Stomach smooth muscle (tissue), 2 donors: ENCODE data around the gene STK40.

Experiments used
- H3K27ac ChIP-seq: one replicate; pipeline ENCODE4 v1.7.0; 2013; ENCODE audit warnings: mild to moderate bottlenecking, low read length, inconsistent platforms
- H3K27me3 ChIP-seq, 2 donors: one replicate each; pipeline ENCODE4 v1.7.0; 2013; ENCODE audit warnings: low read length in 2 of 2; ENCODE audit not compliant: insufficient read depth in 2 of 2, control insufficient read depth in 1 of 2
- H3K36me3 ChIP-seq, 2 donors: one replicate each; pipeline ENCODE4 v1.7.0; 2013; ENCODE audit warnings: low read length in 2 of 2; ENCODE audit not compliant: control insufficient read depth in 2 of 2, insufficient read depth in 2 of 2
- H3K4me1 ChIP-seq: one replicate; pipeline ENCODE4 v1.7.0; 2013; ENCODE audit warnings: low read length; ENCODE audit not compliant: control insufficient read depth, insufficient read depth
- H3K4me3 ChIP-seq, 2 donors: one replicate each; pipeline ENCODE4 v1.7.0; 2013; ENCODE audit warnings: low read length in 2 of 2
- H3K9ac ChIP-seq, 2 donors: one replicate each; pipeline ENCODE4 v1.7.0; 2013; ENCODE audit warnings: low read length in 2 of 2, mild to moderate bottlenecking in 1 of 2
- H3K9me3 ChIP-seq, 2 donors: one replicate each; pipeline ENCODE4 v1.7.0; 2013; ENCODE audit warnings: low read length in 2 of 2; ENCODE audit not compliant: control insufficient read depth in 2 of 2
- donor health status: healthy.
- donor health status: Pancreatic carcinoma.

Gene STK40

GRCh38 chr1:36352910-36353878 lies 32.5 kb downstream of the STK40 start:
- Histone ChIP-seq H3K4me1 (peaks cover 39% of the 10 kb centered on the region), H3K36me3 (peaks cover 39 to 59% of the 10 kb centered on the region in 2 donors), H3K9me3 (no peaks in the 10 kb centered on the region), H3K9ac (no peak overlapping the region), H3K27me3 (no peaks in the 10 kb centered on the region), H3K27ac (no peak overlapping the region), H3K4me3 (no peak overlapping the region)

GRCh38 chr1:36352125-36352909 lies 33.4 kb downstream of the STK40 start:
- H3K4me3 ChIP-seq: no peak overlapping the region
- H3K36me3 ChIP-seq: peaks cover 41 to 57% of the 10 kb centered on the region in 2 donors
- no peaks in the 10 kb centered on the region for H3K27me3 ChIP-seq
- H3K27ac ChIP-seq: peak overlapping the region; percentile 75
- H3K9ac ChIP-seq: no peak overlapping the region
- H3K4me1 ChIP-seq: peaks cover 39% of the 10 kb centered on the region
- H3K9me3 ChIP-seq: no peaks in the 10 kb centered on the region

GRCh38 chr1:36351227-36351977 lies 34.3 kb downstream of the STK40 start:
- H3K27me3 ChIP-seq: no peaks in the 10 kb centered on the region
- H3K9ac ChIP-seq: no peak overlapping the region
- H3K36me3 ChIP-seq: peaks cover 50 to 60% of the 10 kb centered on the region in 2 donors
- H3K27ac ChIP-seq: peak overlapping the region; percentile 75
- H3K4me1 ChIP-seq: peaks cover 39% of the 10 kb centered on the region
- H3K4me3 ChIP-seq: peak overlapping the region in 1 of 2 donors; percentile 49
- no peaks in the 10 kb centered on the region for H3K9me3 ChIP-seq

GRCh38 chr1:36350659-36351226 lies 35.0 kb downstream of the STK40 start:
- peak overlapping the region; percentile 75 for H3K27ac ChIP-seq
- H3K36me3 ChIP-seq: peaks cover 51 to 59% of the 10 kb centered on the region in 2 donors
- H3K9ac ChIP-seq: no peak overlapping the region
- H3K27me3 ChIP-seq: no peaks in the 10 kb centered on the region
- H3K4me1 ChIP-seq: peaks cover 39% of the 10 kb centered on the region
- no peaks in the 10 kb centered on the region for H3K9me3 ChIP-seq
- H3K4me3 ChIP-seq: peak overlapping the region in 1 of 2 donors; percentile 49

GRCh38 chr1:36349839-36350238 lies 35.9 kb downstream of the STK40 start:
- H3K36me3 ChIP-seq: peaks cover 54 to 59% of the 10 kb centered on the region in 2 donors
- peak overlapping the region; percentile 75 for H3K27ac ChIP-seq
- H3K4me3 ChIP-seq: peak overlapping the region in 1 of 2 donors; percentile 8
- no peaks in the 10 kb centered on the region for H3K9me3 ChIP-seq
- H3K4me1 ChIP-seq: peaks cover 39% of the 10 kb centered on the region
- H3K9ac ChIP-seq: peak overlapping the region in 1 of 2 donors; percentile 2
- no peaks in the 10 kb centered on the region for H3K27me3 ChIP-seq

- H3K9ac ChIP-seq: no peak overlapping the region
- no peaks in the 10 kb centered on the region for H3K27me3 ChIP-seq
- no peak overlapping the region for H3K27ac ChIP-seq
- H3K9me3 ChIP-seq: no peaks in the 10 kb centered on the region
- no peak overlapping the region for H3K4me3 ChIP-seq
- H3K36me3 ChIP-seq: peaks cover 53 to 54% of the 10 kb centered on the region in 2 donors
- peaks cover 39% of the 10 kb centered on the region for H3K4me1 ChIP-seq
Observed at GRCh38 chr1:36349241-36349671, 36.5 kb downstream of the STK40 start.

GRCh38 chr1:36346741-36347370 lies 38.9 kb downstream of the STK40 start:
- no peaks in the 10 kb centered on the region for H3K9me3 ChIP-seq
- peaks cover 48 to 54% of the 10 kb centered on the region in 2 donors for H3K36me3 ChIP-seq
- no peaks in the 10 kb centered on the region for H3K27me3 ChIP-seq
- peaks cover 35% of the 10 kb centered on the region for H3K4me1 ChIP-seq
- H3K27ac ChIP-seq: no peak overlapping the region
- H3K4me3 ChIP-seq: no peak overlapping the region
- no peak overlapping the region for H3K9ac ChIP-seq

GRCh38 chr1:36345353-36345752 lies 40.4 kb downstream of the STK40 start:
- no peaks in the 10 kb centered on the region for H3K27me3 ChIP-seq
- peaks cover 53 to 58% of the 10 kb centered on the region in 2 donors for H3K36me3 ChIP-seq
- peaks cover 20% of the 10 kb centered on the region for H3K4me1 ChIP-seq
- H3K9ac ChIP-seq: no peak overlapping the region
- no peak overlapping the region for H3K4me3 ChIP-seq
- no peak overlapping the region for H3K27ac ChIP-seq
- H3K9me3 ChIP-seq: no peaks in the 10 kb centered on the region

- no peaks in the 10 kb centered on the region for H3K9me3 ChIP-seq
- no peak overlapping the region for H3K27ac ChIP-seq
- H3K27me3 ChIP-seq: no peaks in the 10 kb centered on the region
- no peak overlapping the region for H3K4me3 ChIP-seq
- peaks cover 12% of the 10 kb centered on the region for H3K4me1 ChIP-seq
- H3K36me3 ChIP-seq: peaks cover 53 to 59% of the 10 kb centered on the region in 2 donors
- H3K9ac ChIP-seq: no peak overlapping the region
Observed at GRCh38 chr1:36344395-36344680, 41.4 kb downstream of the STK40 start.
